GM12878 (cell line): ENCODE data around the gene GBGT1. TPM values are rescaled to one million over a fixed set of nuclear protein-coding genes. Genes with fewer than 3 reads are reported as not detected.

Source experiments
- ELK1 ChIP-seq: IDR thresholded peaks from 2 replicates; pipeline ENCODE4 v1.6.1; 2012; ENCODE audit warnings: low read depth, low read length, improper control_type of control experiment
- MYB ChIP-seq: fragments of 150-350 bp; IDR thresholded peaks from 2 replicates; pipeline ENCODE4 v1.6.1; 2014; ENCODE audit warnings: mild to moderate bottlenecking, low read depth, low read length, borderline replicate concordance
- NFYA ChIP-seq: IDR thresholded peaks from 2 replicates; pipeline ENCODE4 v1.6.1; 2011; ENCODE audit warnings: low read depth, mild to moderate bottlenecking, low read length, improper control_type of control experiment, borderline replicate concordance
- PKNOX1 ChIP-seq: fragments of 450-650 bp; IDR thresholded peaks from 2 replicates; pipeline ENCODE4 v1.6.1; 2016; ENCODE audit warnings: mild to moderate bottlenecking
- SUZ12 ChIP-seq: fragments of 200-600 bp; sonication (generic); IDR thresholded peaks from one replicate; pipeline ENCODE4 v1.6.1; 2018; ENCODE audit warnings: antibody characterized with exemption, mild to moderate bottlenecking; ENCODE audit not compliant: unreplicated experiment
- YBX1 ChIP-seq: fragments of 450-650 bp; IDR thresholded peaks from 2 replicates; pipeline ENCODE4 v1.6.1; 2016; ENCODE audit warnings: antibody characterized with exemption
- polyA plus RNA-seq, 11 experiments: library from polyadenylated mRNA; depleted of rRNA in 4 of 11; unstranded in 6 of 11; stranded (reverse) in 5 of 11; fragments of >200 nt; fragmentation: Nextera tagmentation in 4 of 11; fragmentation: Illumina TruSeq in 1 of 11; extraction: Ambion mirVana in 4 of 11; extraction: Trizol in 1 of 11; gene quantifications; 1 replicate in 1 of 11; 2 replicates in 10 of 11; pipeline versions ENCODE4 v1.2.1 to v1.2.3, GENCODE V29; 2011 to 2016; ENCODE audit warnings: inconsistent platforms in 2 of 11, missing spikeins in 2 of 11, low read depth in 1 of 11
- total RNA-seq, 4 experiments: library from RNA; depleted of rRNA in 3 of 4; stranded (reverse); fragments of >200 nt in 3 of 4; fragmentation: Illumina TruSeq in 1 of 4; extraction: Trizol in 1 of 4; gene quantifications; 2 replicates each; pipeline versions ENCODE4 v1.2.1 to v1.2.3, GENCODE V29; 2013 to 2021

GBGT1 gene
- total and polyA plus RNA-seq, 10 of the 15 experiments (the other 5 are each of a cell fraction or from before 2014, with no cell fraction given), result 0.08 to 1.9 (median 0.49) TPM

DNA sequence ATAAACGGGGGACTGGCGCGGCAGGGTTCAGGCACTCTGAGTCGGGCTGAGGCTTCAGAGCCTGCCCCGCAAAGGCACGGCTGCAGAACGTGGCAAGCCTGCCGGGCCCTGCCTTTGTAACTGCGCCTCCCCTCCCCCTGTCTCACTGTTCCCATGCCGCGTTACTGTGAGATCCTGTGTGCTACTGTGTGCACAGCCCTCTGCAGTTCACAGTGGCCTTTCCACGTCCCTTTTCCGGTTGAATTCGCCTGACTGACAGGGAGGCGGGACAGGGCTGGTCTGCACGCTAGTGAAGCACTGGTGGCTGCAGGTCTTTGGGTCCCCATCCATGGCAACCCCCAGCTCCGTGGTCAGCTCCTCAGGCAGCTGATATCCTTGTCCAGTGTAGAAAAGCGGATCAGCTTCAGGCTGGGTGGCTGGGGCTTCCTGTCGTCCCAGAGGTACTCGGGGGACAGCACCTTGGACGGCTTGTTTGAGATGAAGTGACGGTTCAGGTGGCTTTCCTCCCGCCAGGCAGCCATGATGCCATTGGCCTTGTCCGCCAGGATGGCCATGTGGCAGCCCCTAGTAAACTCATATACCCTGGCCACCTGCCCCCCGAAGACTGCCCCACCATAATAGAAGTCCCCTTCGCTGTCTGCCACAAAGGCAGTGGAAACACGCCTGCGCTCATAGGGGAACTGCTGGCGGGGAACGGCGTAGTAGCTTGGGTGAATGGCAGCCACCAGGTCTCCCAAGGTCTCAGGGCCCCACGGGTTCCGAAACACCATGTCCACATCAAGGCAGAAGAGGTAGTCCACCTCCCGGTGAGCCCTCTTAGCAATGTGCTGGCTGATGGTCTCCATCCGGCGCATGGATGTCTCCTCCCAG lies 10.3 kb downstream of the GBGT1 start (continued):
- TF ChIP-seq ELK1 (no peak), PKNOX1 (no peak), MYB (no peak), YBX1 (no peak), SUZ12 (no peak), NFYA (no peak)
